CD14-positive monocyte (primary cell): ENCODE measurements around the gene SPIRE2. TPM values are rescaled to one million over a fixed set of nuclear protein-coding genes. Genes with fewer than 3 reads are reported as not detected.

Experiments
- DNase-seq, 3 donors: peaks; one replicate each; pipeline ENCODE4 v3.0.0-alpha.2; 2011 to 2022
- H2AFZ ChIP-seq: 2 replicates; pipeline ENCODE4 v1.6.0; 2012; ENCODE audit warnings: mild to moderate bottlenecking, low read depth, low read length, inconsistent platforms; ENCODE audit not compliant: insufficient read depth, poor library complexity, severe bottlenecking
- H3K27ac ChIP-seq, 2 donors: 1 replicate in 1 of 2; 2 replicates in 1 of 2; pipeline ENCODE4 v1.5.1; 2012 to 2013; ENCODE audit warnings: low read length in 2 of 2, control low read depth in 1 of 2, inconsistent platforms in 1 of 2, low read depth in 1 of 2, mild to moderate bottlenecking in 1 of 2
- H3K27me3 ChIP-seq, 2 donors: one replicate each; pipeline versions ENCODE4 v1.6.0 to v1.6.1; 2011 to 2013; ENCODE audit warnings: low read length in 2 of 2; ENCODE audit not compliant: control insufficient read depth in 2 of 2, insufficient read depth in 2 of 2
- H3K36me3 ChIP-seq, 2 donors: replicated peaks in 1 of 2; 1 replicate in 1 of 2; 2 replicates in 1 of 2; pipeline versions ENCODE4 v1.5.1 to v1.6.1; 2012 to 2013; ENCODE audit warnings: low read length in 2 of 2, control low read depth in 1 of 2, inconsistent platforms in 1 of 2, mild to moderate bottlenecking in 1 of 2; ENCODE audit not compliant: insufficient read depth in 2 of 2, control insufficient read depth in 1 of 2
- H3K4me1 ChIP-seq, 2 donors: 1 replicate in 1 of 2; 2 replicates in 1 of 2; pipeline versions ENCODE4 v1.5.1 to v1.6.1; 2012 to 2013; ENCODE audit warnings: low read length in 2 of 2, control low read depth in 1 of 2, inconsistent platforms in 1 of 2, mild to moderate bottlenecking in 1 of 2, moderate library complexity in 1 of 2; ENCODE audit not compliant: insufficient read depth in 2 of 2, control insufficient read depth in 1 of 2
- H3K4me2 ChIP-seq: replicated peaks from 2 replicates; pipeline ENCODE3; 2012; ENCODE audit warnings: low read length, moderate library complexity, mild to moderate bottlenecking; ENCODE audit not compliant: poor library complexity, severe bottlenecking; ENCODE audit errors: extremely low read depth
- H3K4me3 ChIP-seq, 3 experiments: fragments of 200-600 bp in 1 of 3; sonication (generic) in 1 of 3; replicated peaks in 1 of 3; 1 replicate in 2 of 3; 2 replicates in 1 of 3; pipeline ENCODE4 v1.5.1; 2011 to 2013; ENCODE audit warnings: low read length in 3 of 3, mild to moderate bottlenecking in 3 of 3, control low read depth in 2 of 3, low read depth in 2 of 3, inconsistent platforms in 1 of 3, moderate library complexity in 1 of 3
- H3K79me2 ChIP-seq: 2 replicates; pipeline ENCODE4 v1.6.0; 2012; ENCODE audit warnings: mild to moderate bottlenecking, control low read depth, inconsistent platforms, low read length, moderate library complexity; ENCODE audit not compliant: insufficient read depth
- H3K9ac ChIP-seq: 2 replicates; pipeline ENCODE4 v1.6.0; 2017; ENCODE audit warnings: low read length, mild to moderate bottlenecking; ENCODE audit not compliant: insufficient read depth, poor library complexity, severe bottlenecking
- H3K9me3 ChIP-seq, 2 donors: replicated peaks in 1 of 2; 1 replicate in 1 of 2; 2 replicates in 1 of 2; pipeline versions ENCODE4 v1.5.1 to v1.6.1; 2012 to 2013; ENCODE audit warnings: low read length in 2 of 2, control low read depth in 1 of 2; ENCODE audit not compliant: control insufficient read depth in 1 of 2, insufficient read depth in 1 of 2
- H4K20me1 ChIP-seq: 2 replicates; pipeline ENCODE4 v1.6.0; 2012; ENCODE audit warnings: mild to moderate bottlenecking, low read length, control low read depth, moderate library complexity; ENCODE audit not compliant: insufficient read depth
- H3K27ac Mint-ChIP-seq, 7 donors: one replicate each; pipeline ENCODE4 v1.8.0; 2020; ENCODE audit warnings: mild to moderate bottlenecking in 7 of 7, mixed read lengths in 7 of 7, moderate library complexity in 6 of 7, inconsistent platforms in 2 of 7
- H3K27me3 Mint-ChIP-seq, 3 donors: one replicate each; pipeline ENCODE4 v1.8.0; 2021 to 2022; ENCODE audit warnings: low read depth in 3 of 3, mild to moderate bottlenecking in 3 of 3, mixed read lengths in 3 of 3, moderate library complexity in 3 of 3, inconsistent platforms in 1 of 3
- H3K36me3 Mint-ChIP-seq, 2 donors: one replicate each; pipeline ENCODE4 v1.8.0; 2020; ENCODE audit warnings: mixed read lengths in 2 of 2, inconsistent platforms in 1 of 2, mild to moderate bottlenecking in 1 of 2
- H3K4me1 Mint-ChIP-seq: one replicate; pipeline ENCODE4 v1.8.0; 2020; ENCODE audit warnings: mild to moderate bottlenecking, mixed read lengths
- H3K4me3 Mint-ChIP-seq, 2 donors: one replicate each; pipeline ENCODE4 v1.8.0; 2020; ENCODE audit warnings: mild to moderate bottlenecking in 2 of 2, mixed read lengths in 2 of 2, moderate library complexity in 1 of 2
- H3K9me3 Mint-ChIP-seq, 7 donors: one replicate each; pipeline ENCODE4 v1.8.0; 2020 to 2022; ENCODE audit warnings: mixed read lengths in 7 of 7, mild to moderate bottlenecking in 6 of 7, moderate library complexity in 6 of 7, inconsistent platforms in 2 of 7
- CTCF ChIP-seq: fragments of 200-600 bp; IDR thresholded peaks from one replicate; pipeline ENCODE4 v1.8.0; 2022; ENCODE audit warnings: antibody characterized with exemption, mild to moderate bottlenecking
- WGBS: methylation state at CpG from one replicate; pipeline ENCODE4 v1.1.5; 2013; ENCODE audit warnings: missing lambda C conversion rate; ENCODE audit not compliant: insufficient coverage; 5-methylcytosine and 5-hydroxymethylcytosine counted together
- intact Hi-C, 2 donors: fragments of 100-400 bp; cut with micrococcal nuclease; formaldehyde crosslinking; loops; one replicate each; pipeline versions ENCODE4 v1.15.0 to v1.15.1; 2023
- polyA plus RNA-seq, 3 donors: library from polyadenylated mRNA; depleted of rRNA in 1 of 3; unstranded in 2 of 3; stranded (reverse) in 1 of 3; fragments of 300-500 nt in 2 of 3; fragments of >200 nt in 1 of 3; fragmentation: Illumina TruSeq in 2 of 3; gene quantifications; 1 replicate in 2 of 3; 2 replicates in 1 of 3; pipeline ENCODE4 v1.2.3, GENCODE V29; 2012 to 2021

The SPIRE2 gene
- polyA plus RNA-seq, 3 donors = 0.09 to 1.2 TPM; not detected in 1

GRCh38 chr16:89859615-89860007 lies 31.3 kb downstream of the SPIRE2 start:
- peaks cover 29 to 34% of the 10 kb centered on the region in 2 donors for H3K4me1 ChIP-seq
- 93% methylated on average over 13 of the region's 16 CpGs for WGBS
- Mint-ChIP-seq H3K27ac (no peak overlapping the region), H3K9me3 (peaks cover 0 to 5% (median 0%) of the 10 kb centered on the region in 7 donors), H3K4me1 (peaks cover 29% of the 10 kb centered on the region), H3K36me3 (no peaks in the 10 kb centered on the region), H3K4me3 (no peak overlapping the region), H3K27me3 (peaks cover 6 to 15% (median 12%) of the 10 kb centered on the region in 3 donors)
- no peak for DNase-seq
- no peak for TF ChIP-seq CTCF
- no peaks in the 10 kb centered on the region for H3K27me3 ChIP-seq
- no peaks in the 10 kb centered on the region for H3K79me2 ChIP-seq
- no peaks in the 10 kb centered on the region for H4K20me1 ChIP-seq
- H3K9ac ChIP-seq = no peak overlapping the region
- intact Hi-C loops = loop anchor here (2.0 to 5.0 kb wide), 2 partner anchors 42 to 159 kb away; partner anchors contain the start of genes FANCA (in 1 of the 2) and SPATA2L (in 1 of the 2)
- H3K36me3 ChIP-seq = no peaks in the 10 kb centered on the region
- no peak overlapping the region for H3K27ac ChIP-seq
- no peak overlapping the region for H2AFZ ChIP-seq
- H3K4me2 ChIP-seq = no peak overlapping the region
- no peak overlapping the region for H3K4me3 ChIP-seq
- H3K9me3 ChIP-seq = no peaks in the 10 kb centered on the region

GRCh38 chr16:89860747-89861304 lies 32.6 kb downstream of the SPIRE2 start:
- H3K4me3 Mint-ChIP-seq = no peak overlapping the region
- WGBS = 22% methylated on average over 20 of the region's 28 CpGs
- H3K36me3 Mint-ChIP-seq = no peaks in the 10 kb centered on the region
- Histone ChIP-seq H3K4me3 (no peak overlapping the region), H3K9me3 (no peaks in the 10 kb centered on the region), H3K9ac (no peak overlapping the region), H3K4me2 (no peak overlapping the region), H4K20me1 (no peaks in the 10 kb centered on the region), H3K36me3 (no peaks in the 10 kb centered on the region), H3K4me1 (peaks cover 31 to 35% of the 10 kb centered on the region in 2 donors), H3K27ac (no peak overlapping the region), H2AFZ (no peak overlapping the region), H3K27me3 (no peaks in the 10 kb centered on the region), H3K79me2 (no peaks in the 10 kb centered on the region)
- peaks cover 0 to 5% (median 0%) of the 10 kb centered on the region in 7 donors for H3K9me3 Mint-ChIP-seq
- DNase-seq = peak; percentile 50 to 58 (median 58)
- peaks cover 33% of the 10 kb centered on the region for H3K4me1 Mint-ChIP-seq
- intact Hi-C loops = loop anchor here (2.0 to 5.0 kb wide), 2 partner anchors 44 to 160 kb away; partner anchors contain the start of genes FANCA (in 1 of the 2) and SPATA2L (in 1 of the 2)
- TF ChIP-seq CTCF = peak; percentile 97
- peaks cover 6 to 12% (median 10%) of the 10 kb centered on the region in 3 donors for H3K27me3 Mint-ChIP-seq
- H3K27ac Mint-ChIP-seq = no peak overlapping the region
